ENCODE data around the gene MAPKAP1.
A peak's percentile ranks its signal among the peaks of the same experiment; 100 is the strongest.

MAPKAP1 gene

GRCh38 chr9:125637241-125637640 lies 69.8 kb downstream of the MAPKAP1 start:
- no peak for DNase-seq

GRCh38 chr9:125635888-125636287 lies 71.1 kb downstream of the MAPKAP1 start:
- DNase-seq: peak; percentile 62 to 78

- DNase-seq: no peak
Measured at GRCh38 chr9:125634040-125634717, 72.8 kb downstream of the MAPKAP1 start.

- DNase-seq: peak in 1 of 2 experiments; percentile 5
Measured at GRCh38 chr9:125633116-125633745, 73.8 kb downstream of the MAPKAP1 start.

GRCh38 chr9:125632321-125633115 lies 74.5 kb downstream of the MAPKAP1 start:
- DNase-seq: peak; percentile 82 to 84

GRCh38 chr9:125631391-125632085 lies 75.5 kb downstream of the MAPKAP1 start:
- peak; percentile 6 to 17 for DNase-seq

- no peak for DNase-seq
Measured at GRCh38 chr9:125630436-125630835, 76.6 kb downstream of the MAPKAP1 start.

- no peak for DNase-seq
Measured at GRCh38 chr9:125629446-125629845, 77.6 kb downstream of the MAPKAP1 start.

GRCh38 chr9:125626187-125626586 lies 80.8 kb downstream of the MAPKAP1 start:
- DNase-seq: no peak

GRCh38 chr9:125621170-125621569 lies 85.8 kb downstream of the MAPKAP1 start:
- DNase-seq: no peak

GRCh38 chr9:125620216-125620615 lies 86.8 kb downstream of the MAPKAP1 start:
- no peak for DNase-seq

- DNase-seq: no peak
Measured at GRCh38 chr9:125617087-125617486, 89.9 kb downstream of the MAPKAP1 start.

- DNase-seq: no peak
Measured at GRCh38 chr9:125613141-125613540, 93.9 kb downstream of the MAPKAP1 start.

- no peak for DNase-seq
Measured at GRCh38 chr9:125612616-125613015, 94.4 kb downstream of the MAPKAP1 start.

GRCh38 chr9:125611121-125611765 lies 95.8 kb downstream of the MAPKAP1 start:
- no peak for DNase-seq

GRCh38 chr9:125609744-125610143 lies 97.3 kb downstream of the MAPKAP1 start:
- DNase-seq: no peak

- DNase-seq: no peak
Measured at GRCh38 chr9:125608489-125609224, 98.4 kb downstream of the MAPKAP1 start.

GRCh38 chr9:125604196-125604595 lies 102.8 kb downstream of the MAPKAP1 start:
- DNase-seq: no peak

GRCh38 chr9:125603478-125604021 lies 103.5 kb downstream of the MAPKAP1 start:
- no peak for DNase-seq

GRCh38 chr9:125601961-125602360 lies 105.0 kb downstream of the MAPKAP1 start:
- DNase-seq: no peak

GRCh38 chr9:125600194-125600593 lies 106.8 kb downstream of the MAPKAP1 start:
- DNase-seq: no peak

- no peak for DNase-seq
Measured at GRCh38 chr9:125594223-125594610, 112.8 kb downstream of the MAPKAP1 start.
